PC-3 (cell line): ENCODE results near the gene ACTL7B. TPM values are rescaled to one million over a fixed set of nuclear protein-coding genes. Genes with fewer than 3 reads are reported as not detected.

Source experiments
- ATAC-seq: fragments of 200-7000 bp; cut with Tn5 transposase; 2 replicates; pipeline ENCODE4 v1.9.1; 2020; ENCODE audit warnings: mild to moderate bottlenecking, moderate library complexity
- BruUV-seq: library from RNA; stranded (reverse); fragments of 400-500 nt; replicated peaks from 2 replicates; lab custom pipeline; 2021; lab: Mats Ljungman, UMichigan
- CTCF ChIA-PET: fragments of 300-600 bp; sonication (Branson Sonifier 250); formaldehyde crosslinking; loops from one replicate; lab custom pipeline; 2022; ENCODE audit warnings: antibody characterized with exemption; lab: Charles Lee
- POLR2A ChIA-PET: fragments of 300-600 bp; sonication (Branson Sonifier 250); formaldehyde crosslinking; loops from one replicate; lab custom pipeline; 2022; ENCODE audit warnings: antibody characterized with exemption; ENCODE audit not compliant: unreplicated experiment; lab: Charles Lee
- DNase-seq: peaks from one replicate; pipeline ENCODE4 v3.0.0-alpha.2; 2015
- H2AFZ ChIP-seq: fragments of 300-600 bp; sonication (generic); 2 replicates; pipeline ENCODE4 v1.6.0; 2016; ENCODE audit warnings: antibody characterized with exemption, low read length
- H3F3A ChIP-seq: fragments of 300-600 bp; sonication (generic); one replicate; pipeline ENCODE4 v1.6.0; 2017; ENCODE audit warnings: antibody characterized with exemption, low read length, control low read depth, mild to moderate bottlenecking; ENCODE audit not compliant: unreplicated experiment
- H3K27ac ChIP-seq: fragments of 300-600 bp; sonication (generic); 2 replicates; pipeline ENCODE4 v1.5.1; 2016; ENCODE audit warnings: mild to moderate bottlenecking, low read length
- H3K27me3 ChIP-seq: fragments of 300-600 bp; sonication (generic); 2 replicates; pipeline ENCODE4 v1.6.1; 2016; ENCODE audit warnings: low read length, mixed read lengths
- H3K36me3 ChIP-seq: fragments of 300-600 bp; sonication (generic); 2 replicates; pipeline ENCODE4 v1.6.1; 2016; ENCODE audit warnings: low read depth, mixed run types, low read length, mixed read lengths
- H3K4me1 ChIP-seq: fragments of 300-600 bp; sonication (generic); 2 replicates; pipeline ENCODE4 v1.5.1; 2016; ENCODE audit warnings: low read length; ENCODE audit not compliant: insufficient read depth
- H3K4me2 ChIP-seq: fragments of 300-600 bp; sonication (generic); 2 replicates; pipeline ENCODE4 v1.6.0; 2016; ENCODE audit warnings: low read length
- H3K4me3 ChIP-seq: fragments of 300-600 bp; sonication (generic); 2 replicates; pipeline ENCODE4 v1.5.1; 2016; ENCODE audit warnings: mild to moderate bottlenecking, low read length, mixed read lengths
- H3K79me2 ChIP-seq: fragments of 300-600 bp; sonication (generic); 2 replicates; pipeline ENCODE4 v1.6.1; 2017; ENCODE audit warnings: low read length, mixed read lengths
- H3K9ac ChIP-seq: fragments of 300-600 bp; sonication (generic); 2 replicates; pipeline ENCODE4 v1.6.0; 2016; ENCODE audit warnings: mild to moderate bottlenecking, low read length
- H3K9me2 ChIP-seq: fragments of 300-600 bp; sonication (generic); replicated peaks from 2 replicates; pipeline ENCODE4 v1.6.1; 2016; ENCODE audit warnings: mixed run types, low read length, mixed read lengths
- H3K9me3 ChIP-seq: fragments of 300-600 bp; sonication (generic); 2 replicates; pipeline ENCODE4 v1.6.1; 2016; ENCODE audit warnings: low read length, mixed read lengths
- H4K20me1 ChIP-seq: fragments of 300-600 bp; sonication (generic); 2 replicates; pipeline ENCODE4 v1.6.1; 2016; ENCODE audit warnings: low read length, mixed read lengths
- EZH2 ChIP-seq: fragments of 300-600 bp; sonication (generic); IDR thresholded peaks from one replicate; pipeline ENCODE4 v1.6.1; 2017; ENCODE audit warnings: antibody characterized with exemption, mild to moderate bottlenecking, low read length; ENCODE audit not compliant: unreplicated experiment
- EZH2phosphoT487 ChIP-seq: fragments of 300-600 bp; sonication (generic); IDR thresholded peaks from 2 replicates; pipeline ENCODE4 v1.6.1; 2018; ENCODE audit warnings: mild to moderate bottlenecking, antibody characterized with exemption, low read length, borderline replicate concordance
- intact Hi-C: fragments of 100-400 bp; cut with micrococcal nuclease; formaldehyde crosslinking; loops from 2 replicates; pipeline ENCODE4 v1.9.0; 2023
- total RNA-seq: library from RNA; depleted of rRNA; stranded (reverse); fragments of >200 nt; gene quantifications from 2 replicates; pipeline ENCODE4 v1.2.3, GENCODE V29; 2014
- TF ChIP-seq, protein P1 (sequence below): fragments of 300-600 bp; sonication (generic); conservative IDR thresholded peaks from 2 replicates; pipeline ENCODE4 v1.5.1; 2017; ENCODE audit warnings: antibody characterized with exemption, low read depth, mild to moderate bottlenecking, low read length

Gene ACTL7B
- total RNA-seq, 1 experiment from 2014 or later, result not detected

DNA sequence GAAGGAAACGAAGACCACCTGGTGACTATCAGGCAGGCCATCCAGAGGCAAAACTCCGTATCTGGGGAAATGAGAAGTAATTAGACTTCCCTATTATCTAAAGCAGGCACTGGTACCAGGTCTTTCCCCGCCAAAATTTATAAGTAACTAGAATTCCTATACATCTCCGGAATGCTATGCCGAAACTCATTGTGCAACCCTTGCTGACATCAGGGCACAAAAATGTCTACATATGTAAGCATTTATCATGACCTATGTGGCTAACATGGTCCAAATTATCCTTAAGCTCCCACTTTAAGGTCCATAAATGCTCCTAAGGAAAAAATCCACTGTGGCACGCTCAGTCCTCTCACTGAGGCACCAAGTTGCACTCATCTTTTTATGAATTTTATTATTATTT is 17.8 kb downstream of the ACTL7B start:
- peak; percentile 93 for DNase-seq
- POLR2A ChIA-PET, result no interaction called here
- H3K4me2 ChIP-seq, result peak overlapping the region; percentile 78

DNA sequence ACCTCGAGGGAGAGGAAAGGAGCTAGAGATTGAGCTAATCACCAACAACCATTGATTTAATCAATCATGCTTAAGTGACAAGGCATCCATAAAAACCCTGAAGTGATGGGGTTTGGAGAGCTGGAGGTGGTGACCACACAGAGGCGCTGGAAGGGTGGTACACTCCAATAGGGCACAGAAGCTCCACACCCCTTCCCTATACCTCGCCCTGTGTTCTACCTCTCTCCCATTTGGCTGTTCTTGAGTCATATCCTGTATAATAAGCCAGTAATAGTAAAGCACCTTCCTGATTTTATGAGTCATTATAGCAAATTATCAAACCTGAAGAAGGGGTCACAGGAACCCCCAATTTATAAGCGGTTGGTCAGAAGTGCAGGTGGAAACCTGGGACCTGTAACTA is 18.3 kb downstream of the ACTL7B start:
- ChIA-PET POLR2A (no interaction called here), CTCF (interaction anchor here (0.6 kb wide), 1 partner anchor 428 kb away, joined by 3 read pairs; no protein-coding TSS in a partner anchor)
- intact Hi-C loops, result no loop called here
- Histone ChIP-seq H3K36me3 (no peaks in the 10 kb centered on the region), H3K27ac (peak overlapping the region; percentile 91), H3K9me3 (no peaks in the 10 kb centered on the region), H3K9ac (peak overlapping the region; percentile 74), H3F3A (no peaks in the 10 kb centered on the region), H3K4me2 (peak overlapping the region; percentile 78), H3K27me3 (no peaks in the 10 kb centered on the region), H3K9me2 (no peaks in the 10 kb centered on the region), H3K4me3 (peak overlapping the region; percentile 40; the same call in 1 of the 2 replicates), H3K79me2 (no peaks in the 10 kb centered on the region), H3K4me1 (peaks cover 49% of the 10 kb centered on the region), H2AFZ (peak overlapping the region; percentile 52; the same call in 1 of the 2 replicates), H4K20me1 (no peaks in the 10 kb centered on the region)
- TF ChIP-seq, protein P1, sequence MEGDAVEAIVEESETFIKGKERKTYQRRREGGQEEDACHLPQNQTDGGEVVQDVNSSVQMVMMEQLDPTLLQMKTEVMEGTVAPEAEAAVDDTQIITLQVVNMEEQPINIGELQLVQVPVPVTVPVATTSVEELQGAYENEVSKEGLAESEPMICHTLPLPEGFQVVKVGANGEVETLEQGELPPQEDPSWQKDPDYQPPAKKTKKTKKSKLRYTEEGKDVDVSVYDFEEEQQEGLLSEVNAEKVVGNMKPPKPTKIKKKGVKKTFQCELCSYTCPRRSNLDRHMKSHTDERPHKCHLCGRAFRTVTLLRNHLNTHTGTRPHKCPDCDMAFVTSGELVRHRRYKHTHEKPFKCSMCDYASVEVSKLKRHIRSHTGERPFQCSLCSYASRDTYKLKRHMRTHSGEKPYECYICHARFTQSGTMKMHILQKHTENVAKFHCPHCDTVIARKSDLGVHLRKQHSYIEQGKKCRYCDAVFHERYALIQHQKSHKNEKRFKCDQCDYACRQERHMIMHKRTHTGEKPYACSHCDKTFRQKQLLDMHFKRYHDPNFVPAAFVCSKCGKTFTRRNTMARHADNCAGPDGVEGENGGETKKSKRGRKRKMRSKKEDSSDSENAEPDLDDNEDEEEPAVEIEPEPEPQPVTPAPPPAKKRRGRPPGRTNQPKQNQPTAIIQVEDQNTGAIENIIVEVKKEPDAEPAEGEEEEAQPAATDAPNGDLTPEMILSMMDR, result no peak
- TF ChIP-seq EZH2, result no peak
- no peak for TF ChIP-seq EZH2phosphoT487
- ATAC-seq, result peak; percentile 83
- peak; percentile 79 for DNase-seq
- no TSS peak for BruUV-seq

More for the DNA sequence above, 17.8 kb downstream of the ACTL7B start:
- Histone ChIP-seq H3K9ac (peak overlapping the region; percentile 74), H3K9me3 (no peaks in the 10 kb centered on the region), H3K27me3 (no peaks in the 10 kb centered on the region), H4K20me1 (no peaks in the 10 kb centered on the region), H3K4me3 (peak overlapping the region; percentile 40; the same call in 1 of the 2 replicates), H3K27ac (peak overlapping the region; percentile 91), H3K36me3 (no peaks in the 10 kb centered on the region), H3K79me2 (no peaks in the 10 kb centered on the region), H2AFZ (peak overlapping the region; percentile 52; the same call in 1 of the 2 replicates), H3K4me1 (peaks cover 49% of the 10 kb centered on the region), H3K9me2 (no peaks in the 10 kb centered on the region), H3F3A (no peaks in the 10 kb centered on the region)
- CTCF ChIA-PET, result interaction anchor here (0.6 kb wide), 1 partner anchor 429 kb away, joined by 3 read pairs; no protein-coding TSS in a partner anchor
- BruUV-seq, result no TSS peak
- intact Hi-C loops, result no loop called here
- TF ChIP-seq EZH2phosphoT487, result no peak
- TF ChIP-seq, protein P1, result no peak
- TF ChIP-seq EZH2, result no peak
- peak; percentile 16 for ATAC-seq

DNA sequence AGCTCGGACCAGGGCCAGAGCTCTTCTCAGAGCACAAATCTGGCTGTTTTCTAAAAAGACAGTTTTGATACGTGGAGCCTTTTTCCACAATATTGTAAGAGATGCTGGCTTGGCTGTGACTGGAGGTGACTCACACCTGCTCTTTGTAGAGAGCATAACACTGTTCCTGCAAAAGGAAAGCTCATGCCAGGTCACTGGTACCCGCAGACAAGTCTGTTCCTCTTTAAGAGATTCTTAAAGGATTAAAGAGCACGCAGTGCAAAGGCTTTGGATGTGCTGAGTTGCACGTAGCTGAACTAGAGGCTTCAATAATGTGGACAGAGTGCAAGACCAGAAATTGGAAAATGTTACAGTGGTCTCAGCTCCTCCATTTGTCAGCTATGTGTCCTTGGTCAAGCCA is 19.0 kb downstream of the ACTL7B start:
- Histone ChIP-seq H3K4me1 (peaks cover 52% of the 10 kb centered on the region), H3K9ac (peak overlapping the region; percentile 51; the same call in 1 of the 2 replicates), H3K27me3 (no peaks in the 10 kb centered on the region), H3K9me3 (no peaks in the 10 kb centered on the region), H3K4me2 (peak overlapping the region; percentile 78), H3K27ac (peak overlapping the region; percentile 91), H3F3A (no peaks in the 10 kb centered on the region), H3K36me3 (no peaks in the 10 kb centered on the region), H2AFZ (no peak overlapping the region), H3K9me2 (no peaks in the 10 kb centered on the region), H3K79me2 (no peaks in the 10 kb centered on the region), H4K20me1 (no peaks in the 10 kb centered on the region), H3K4me3 (no peak overlapping the region)
- DNase-seq (peak; percentile 90), ATAC-seq (peak; percentile 78)
- BruUV-seq, result no TSS peak
- ChIA-PET POLR2A (no interaction called here), CTCF (no interaction called here)
- no peak for TF ChIP-seq EZH2phosphoT487
- TF ChIP-seq EZH2, result no peak
- TF ChIP-seq, protein P1, result no peak
- intact Hi-C loops, result no loop called here
